Measurements from ENCODE around the gene L3MBTL3.
"Not testable (repeated sequence)": the region's sequence is repeated elsewhere in the genome, so short reads cannot be mapped to it uniquely, and the experiment has no call there.

Gene L3MBTL3

DNA sequence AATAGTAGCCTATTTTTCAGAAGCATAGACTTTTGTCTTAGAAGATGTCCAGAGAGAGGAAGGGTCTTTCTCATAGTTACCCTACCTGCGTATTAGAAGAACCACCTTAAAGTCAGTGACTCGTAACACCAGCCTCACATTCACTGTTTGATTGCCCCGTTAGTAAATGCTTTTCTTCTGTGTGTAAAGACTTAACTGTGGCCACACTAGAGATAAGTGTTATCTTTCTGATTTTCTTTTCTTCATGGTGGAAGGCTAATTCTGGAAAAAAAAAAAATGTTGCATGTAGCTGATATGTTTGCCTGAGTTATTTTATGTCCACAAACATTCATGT is 120.5 kb downstream of the L3MBTL3 start:
- DNase-seq (ENCODE audit: low spot score): no peak

DNA sequence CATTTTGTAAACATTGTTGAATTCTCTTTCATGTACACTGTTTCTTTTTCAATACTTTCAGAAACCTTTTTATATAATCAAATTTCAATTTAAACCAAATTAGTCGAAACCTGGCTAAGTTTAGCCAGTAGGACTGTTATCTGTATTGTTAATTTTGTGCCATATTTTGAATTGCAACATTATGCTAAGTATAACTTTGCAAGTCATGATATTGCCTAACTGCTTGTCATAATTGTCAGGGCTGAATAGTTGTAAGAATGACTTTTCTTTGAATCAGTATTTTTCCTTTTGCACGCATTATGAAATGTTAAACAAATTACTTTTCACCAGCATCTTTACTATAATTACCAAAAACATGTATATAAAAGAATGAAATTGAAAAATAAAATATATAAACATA is 121.7 kb downstream of the L3MBTL3 start:
- no peak for DNase-seq (ENCODE audit: low spot score)

DNA sequence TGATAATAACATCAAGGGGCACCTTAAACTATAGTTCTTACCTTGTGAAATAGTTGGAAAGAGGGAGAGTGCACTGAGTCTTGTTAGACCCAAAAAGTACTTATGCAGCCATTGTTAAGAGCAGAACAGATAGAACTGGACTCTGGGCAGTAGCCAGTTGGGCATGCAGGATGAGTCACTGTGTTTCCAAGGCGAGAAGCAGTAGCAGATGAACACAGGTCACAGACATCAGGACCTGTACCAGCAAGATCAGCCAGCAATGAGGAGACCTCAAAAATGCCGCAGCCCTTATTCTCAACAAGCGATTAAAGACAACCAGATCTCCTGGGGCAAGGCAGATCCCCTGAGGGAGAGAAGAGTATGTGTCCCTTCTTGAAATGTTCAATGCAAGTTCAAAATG is 125.3 kb downstream of the L3MBTL3 start:
- DNase-seq (ENCODE audit: low spot score): no peak

DNA sequence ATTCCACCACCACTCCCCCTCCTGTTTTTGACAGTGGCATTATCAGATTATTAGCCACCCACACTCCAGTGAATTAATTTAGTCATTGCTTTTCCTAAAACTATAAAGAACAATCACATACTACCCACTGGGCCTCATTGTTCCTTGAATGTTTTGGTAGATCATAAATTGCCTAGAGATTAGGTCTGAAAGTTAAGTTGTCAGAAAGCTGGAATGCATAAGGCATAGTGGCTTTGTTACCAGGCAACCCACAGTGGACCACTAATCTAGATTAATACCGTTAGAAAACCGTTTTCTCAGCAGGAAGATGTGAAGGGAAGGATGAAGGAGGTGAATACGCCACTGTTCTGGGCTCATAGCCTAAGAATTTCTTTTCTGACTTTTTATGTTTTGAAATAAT is 128.7 kb downstream of the L3MBTL3 start:
- DNase-seq (ENCODE audit: low spot score): no peak

DNA sequence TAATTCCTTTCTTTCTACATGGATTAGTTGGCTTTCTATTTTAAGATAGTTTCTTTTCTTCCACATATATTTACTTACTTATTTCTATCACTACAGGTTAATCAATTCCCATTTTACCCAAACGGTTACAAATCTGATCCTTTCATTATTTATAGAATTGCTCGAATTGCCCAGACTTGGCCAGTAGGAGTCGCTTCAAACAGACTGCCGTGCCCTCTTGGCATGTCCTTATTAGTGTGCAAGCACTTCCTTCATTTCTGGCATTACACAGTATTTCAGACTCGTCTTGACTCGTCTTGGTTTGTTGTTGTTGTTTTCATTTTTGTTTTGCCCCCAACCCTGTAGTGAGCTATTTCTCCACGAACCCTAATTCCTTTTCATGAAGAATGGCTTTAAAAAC is 129.8 kb downstream of the L3MBTL3 start:
- DNase-seq (ENCODE audit: low spot score): no peak

DNA sequence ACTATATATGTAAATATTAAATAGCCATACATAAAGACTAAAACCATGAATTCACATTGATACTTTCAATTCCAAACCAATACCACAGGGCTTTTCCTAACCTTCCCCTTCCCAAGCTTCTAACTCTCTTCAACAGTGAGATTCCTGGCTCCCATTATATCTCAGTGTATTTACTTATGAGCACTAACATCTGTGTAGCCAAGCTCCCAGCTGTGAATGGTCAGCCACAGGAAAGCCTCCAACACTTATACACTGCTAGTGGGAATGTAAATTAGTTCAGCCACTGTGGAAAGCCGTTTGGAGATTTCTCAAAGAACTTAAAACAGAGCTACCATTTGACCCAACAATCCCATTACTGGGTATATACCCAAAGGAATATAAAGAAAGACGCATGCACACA is 130.6 kb downstream of the L3MBTL3 start:
- not testable (repeated sequence) for DNase-seq (ENCODE audit: low spot score)

DNA sequence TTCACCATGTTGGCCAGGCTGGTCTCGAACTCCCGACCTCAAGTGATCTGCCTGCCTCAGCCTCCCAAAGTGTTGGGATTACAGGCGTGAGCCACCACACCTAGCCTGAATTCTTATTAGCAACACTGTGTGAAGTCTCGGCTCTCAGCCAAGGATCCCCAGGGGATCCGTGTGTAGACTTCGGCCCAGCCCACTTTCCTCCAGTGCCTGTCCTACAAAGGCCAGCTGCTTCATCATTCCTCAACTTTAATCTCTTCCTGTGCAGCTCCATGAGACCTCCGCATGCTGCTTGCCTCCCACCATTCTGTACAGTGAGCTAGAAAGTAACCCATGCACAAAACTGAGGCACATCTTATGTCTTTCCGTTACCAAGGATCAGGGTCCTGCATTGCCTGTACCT is 132.5 kb downstream of the L3MBTL3 start:
- DNase-seq (ENCODE audit: low spot score): no peak

DNA sequence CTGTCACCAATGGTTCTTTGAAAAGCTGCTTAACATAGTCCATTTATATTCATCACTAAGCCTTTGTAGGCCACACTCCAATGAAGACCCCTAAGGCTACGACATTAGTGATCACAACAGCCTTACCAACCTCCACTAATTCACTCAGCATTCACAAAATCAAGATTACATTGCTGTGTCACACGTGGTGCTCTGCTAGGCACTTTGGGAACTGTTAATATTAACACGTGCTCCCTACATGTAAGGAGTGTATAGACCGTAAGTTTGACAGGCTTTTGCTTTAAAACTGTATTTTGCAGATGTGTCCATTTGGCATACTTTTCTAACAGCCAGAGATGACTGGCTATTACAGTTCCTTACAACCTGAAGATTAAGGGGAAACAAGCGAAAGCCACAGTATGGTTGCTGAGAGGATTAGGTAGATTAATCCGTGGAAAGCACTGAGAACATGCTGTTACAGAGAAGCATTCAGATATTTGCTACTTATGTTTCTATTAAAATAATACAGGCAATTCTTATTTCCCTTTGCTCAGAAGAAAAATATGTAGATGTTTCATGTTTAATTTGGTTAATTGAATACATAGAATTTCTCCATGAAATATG is 134.6 kb downstream of the L3MBTL3 start:
- no peak for DNase-seq (ENCODE audit: low spot score)

DNA sequence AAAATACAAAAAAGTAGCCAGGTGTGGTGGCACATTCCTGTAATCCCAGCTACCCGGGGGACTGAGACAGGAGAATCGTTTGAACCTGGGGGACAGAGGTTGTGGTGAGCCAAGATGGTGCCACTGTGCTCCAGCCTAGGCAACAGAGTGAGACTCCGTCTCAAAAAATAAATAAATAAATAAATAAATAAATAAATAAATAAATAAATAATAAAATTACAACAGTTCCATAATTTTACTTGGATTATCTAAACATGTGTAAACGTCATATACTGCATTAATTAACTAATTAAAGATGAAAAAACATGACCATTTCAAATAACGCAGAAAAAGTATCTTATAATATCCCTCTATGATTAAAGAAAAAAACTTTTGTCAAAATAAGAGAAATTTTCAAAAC is 138.5 kb downstream of the L3MBTL3 start:
- no peak for DNase-seq (ENCODE audit: low spot score)

DNA sequence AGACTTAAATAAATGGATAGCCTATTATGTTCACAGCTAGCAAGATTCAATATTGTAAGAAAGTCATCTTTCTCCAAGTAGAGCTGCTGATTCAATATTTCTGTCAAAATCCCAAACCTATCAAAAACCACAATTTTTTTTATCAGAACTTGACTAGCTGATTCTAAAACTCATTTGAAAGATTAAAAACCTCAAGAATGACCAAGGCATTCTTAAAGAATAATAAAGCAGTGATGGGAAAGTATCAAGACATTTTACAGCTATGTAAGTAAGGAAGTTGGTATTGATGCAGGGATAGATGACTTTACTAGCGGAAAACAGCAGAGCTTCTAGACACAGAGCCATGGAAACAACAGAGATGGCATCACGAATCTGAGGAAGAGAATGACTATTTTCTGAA is 139.7 kb downstream of the L3MBTL3 start:
- DNase-seq (ENCODE audit: low spot score): no peak

DNA sequence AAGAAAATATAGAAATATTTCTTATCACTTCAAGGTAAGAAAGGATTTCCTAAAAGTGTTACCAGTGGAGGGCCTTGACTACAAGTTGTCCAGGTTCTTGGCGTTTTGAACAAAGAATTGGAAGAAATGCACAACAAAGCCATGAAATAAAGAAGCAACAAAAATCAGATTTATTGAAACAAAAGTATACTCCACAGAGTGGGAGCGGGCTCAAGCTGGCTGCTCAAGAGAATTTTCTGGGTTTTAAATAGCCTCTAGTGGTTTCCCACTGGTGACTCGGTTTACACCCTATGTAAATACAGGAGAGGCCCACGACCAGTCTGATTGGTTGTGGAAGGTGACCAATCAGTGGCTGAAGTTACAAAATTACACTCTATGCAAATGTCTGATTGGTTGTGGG is 140.2 kb downstream of the L3MBTL3 start:
- DNase-seq (ENCODE audit: low spot score): no peak

DNA sequence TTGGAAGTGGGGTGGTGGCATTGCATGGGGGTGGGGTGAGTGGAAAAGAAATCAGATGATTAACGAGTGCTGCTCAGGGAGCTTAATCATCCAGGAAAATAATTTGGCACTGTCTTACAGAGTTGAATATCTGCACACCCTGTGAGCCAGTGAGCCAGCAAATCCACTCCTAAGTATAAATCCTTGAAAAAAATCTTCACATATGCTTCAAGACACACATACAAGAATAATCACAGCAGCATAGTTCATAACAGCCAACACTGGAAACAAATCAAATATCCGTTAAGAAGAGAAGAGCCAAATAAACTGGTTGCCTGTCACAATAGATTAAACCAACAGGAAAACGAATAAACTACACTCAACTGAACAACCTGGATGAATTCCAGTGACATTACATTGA is 141.6 kb downstream of the L3MBTL3 start:
- no peak for DNase-seq (ENCODE audit: low spot score)

DNA sequence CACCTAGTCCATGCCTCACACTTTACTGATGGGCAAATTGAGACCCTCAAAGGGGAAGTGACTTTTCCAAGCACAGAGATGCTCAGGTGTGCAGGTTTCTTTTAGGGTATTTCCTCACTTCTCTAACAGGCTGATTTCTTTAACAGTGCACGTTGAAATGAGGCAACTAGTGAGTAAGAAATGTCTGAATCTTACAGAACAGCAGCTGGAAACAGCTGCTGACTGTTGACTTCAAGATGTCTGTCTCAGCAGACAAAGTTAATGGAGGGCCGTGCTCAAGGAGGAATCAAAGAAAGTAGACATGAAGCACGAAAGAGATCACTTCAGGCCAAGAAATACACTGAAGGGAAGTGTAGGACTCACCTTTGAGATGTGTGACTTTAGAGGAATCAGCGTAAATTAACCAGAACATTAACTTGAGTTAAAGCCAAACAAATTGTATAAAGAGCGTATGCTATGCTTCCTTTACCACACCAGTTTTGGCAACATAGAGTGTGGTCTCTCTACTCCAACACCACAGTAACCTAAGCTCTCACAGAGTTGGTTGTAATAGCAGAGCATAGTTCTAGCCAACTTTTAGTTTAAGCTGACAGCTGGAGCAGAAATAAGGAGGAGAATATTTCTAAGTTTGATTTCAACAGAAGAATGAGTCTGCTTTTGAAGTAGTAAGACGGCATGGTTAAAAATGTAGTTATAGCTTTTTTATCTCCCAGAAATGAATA is 143.5 kb downstream of the L3MBTL3 start:
- no peak for DNase-seq (ENCODE audit: low spot score)

DNA sequence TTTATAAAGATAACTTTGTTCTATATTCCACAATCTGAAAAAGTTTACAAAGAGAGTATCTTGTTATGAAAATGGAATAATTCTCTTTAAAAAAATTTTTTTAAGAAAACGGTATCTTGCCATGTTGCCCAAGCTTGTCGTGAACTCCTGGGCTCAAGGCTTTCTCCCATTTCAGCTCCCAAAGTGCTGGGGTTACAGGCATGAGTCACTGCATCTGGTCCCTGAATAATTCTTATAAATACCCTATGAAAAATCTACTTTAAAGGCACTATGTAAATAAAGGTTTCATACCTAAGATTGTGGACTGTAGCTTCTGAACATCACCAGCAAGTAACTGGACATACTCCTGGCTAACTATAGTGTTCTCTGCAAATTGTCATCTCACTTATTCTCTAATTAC is 144.0 kb downstream of the L3MBTL3 start:
- DNase-seq (ENCODE audit: low spot score): no peak

DNA sequence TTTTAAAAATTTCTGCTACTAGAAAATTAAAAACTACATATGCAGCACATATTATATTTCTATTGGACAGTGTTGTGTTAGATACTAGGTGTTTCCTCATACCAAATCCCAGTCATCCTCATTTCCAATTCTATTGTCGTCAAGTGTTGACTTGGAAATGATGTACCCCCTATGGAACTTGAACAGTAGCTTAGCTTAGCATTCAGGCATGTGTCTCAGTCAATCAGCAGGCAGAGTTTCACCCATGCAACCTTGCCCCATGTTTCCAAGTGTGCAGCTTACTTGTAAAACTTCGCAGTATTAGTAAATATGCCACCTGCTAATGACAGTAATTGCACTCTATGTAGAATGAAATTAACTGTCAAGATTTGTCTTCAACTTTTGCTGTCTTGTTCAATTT is 144.9 kb downstream of the L3MBTL3 start:
- no peak for DNase-seq (ENCODE audit: low spot score)

DNA sequence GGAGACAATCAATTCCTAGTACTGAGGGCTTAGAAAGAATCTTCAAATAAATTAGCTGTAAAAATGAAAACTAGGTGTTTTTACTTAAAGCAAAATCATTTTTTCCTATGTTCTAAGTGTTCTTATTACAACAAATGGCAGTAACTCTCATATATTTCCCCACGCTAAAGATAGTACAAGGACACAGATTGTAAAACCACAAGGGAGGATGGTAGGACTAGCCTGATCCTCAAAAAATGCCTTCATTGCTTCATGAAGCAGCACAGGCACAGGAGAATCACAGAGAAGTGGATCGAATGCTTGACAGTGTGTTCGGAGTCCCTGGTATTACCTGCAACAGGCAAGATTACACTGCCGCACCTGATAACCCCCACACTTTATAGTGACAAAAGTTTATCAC is 145.9 kb downstream of the L3MBTL3 start:
- DNase-seq (ENCODE audit: low spot score): no peak

DNA sequence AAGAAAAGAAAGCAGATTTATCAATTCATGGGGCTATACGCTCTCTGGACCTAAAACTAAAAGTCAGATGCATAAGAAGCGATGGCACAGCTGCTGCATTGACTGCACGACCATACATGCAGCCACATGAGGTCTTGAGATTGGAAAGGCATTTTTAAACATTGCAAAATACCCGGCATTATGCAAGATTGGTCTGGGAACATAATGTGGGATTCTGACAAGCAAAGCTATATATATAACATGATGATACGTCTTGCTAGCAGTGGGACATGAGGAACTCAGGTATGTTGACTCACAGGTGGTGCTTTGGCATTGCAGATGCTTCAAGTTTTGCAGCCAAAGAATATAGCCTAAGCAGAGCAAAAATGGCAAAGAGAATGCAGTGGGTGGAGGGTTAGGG is 149.3 kb downstream of the L3MBTL3 start:
- no peak for DNase-seq (ENCODE audit: low spot score)

DNA sequence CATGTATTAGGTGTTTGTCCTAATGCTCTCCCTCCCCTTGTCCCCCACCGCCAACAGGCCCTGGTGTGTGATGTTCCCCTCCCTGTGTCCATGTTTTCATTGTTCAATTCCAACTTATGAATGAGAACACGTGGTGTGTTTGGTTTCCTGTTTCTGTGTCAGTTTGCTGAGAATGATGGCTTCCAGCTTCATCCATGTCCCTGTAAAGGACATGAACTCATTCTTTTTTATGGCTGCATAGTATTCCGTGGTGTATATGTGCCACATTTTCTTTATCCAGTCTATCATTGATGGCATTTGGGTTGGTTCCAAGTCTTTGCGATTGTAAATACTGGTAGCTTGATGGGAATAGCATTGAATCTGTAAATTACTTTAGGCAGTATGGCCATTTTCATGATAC is 151.8 kb downstream of the L3MBTL3 start:
- DNase-seq (ENCODE audit: low spot score): not testable (repeated sequence)

DNA sequence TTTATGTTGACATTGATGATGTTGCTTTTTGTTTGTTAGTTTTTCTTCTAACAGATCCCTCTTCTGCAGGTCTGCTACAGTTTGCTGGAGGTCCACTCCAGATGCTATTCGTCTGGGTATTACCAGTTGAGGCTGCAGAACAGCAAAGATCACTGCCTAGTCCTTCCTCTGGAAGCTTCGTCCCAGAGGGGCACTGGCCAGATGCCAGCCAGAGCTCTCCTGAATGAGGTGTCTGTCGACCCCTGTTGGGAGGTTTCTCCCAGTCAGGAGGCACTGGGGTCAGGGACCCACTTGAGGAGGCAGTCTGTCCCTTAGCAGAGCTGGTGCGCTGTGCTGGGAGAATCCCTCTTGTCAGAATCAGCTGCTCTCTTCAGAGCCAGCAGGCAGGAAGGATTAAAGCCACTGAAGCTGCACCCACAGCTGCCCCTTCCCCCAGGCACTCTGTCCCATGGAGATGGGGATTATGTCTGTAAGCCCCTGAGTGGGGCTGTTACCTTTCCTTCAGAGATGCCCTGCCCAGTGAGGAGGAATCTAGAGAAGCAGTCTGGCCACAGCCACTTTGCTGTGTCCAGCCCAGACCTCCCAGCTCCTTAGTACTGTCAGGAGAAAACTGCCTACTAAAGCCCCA is 155.1 kb downstream of the L3MBTL3 start:
- DNase-seq (ENCODE audit: low spot score): not testable (repeated sequence)

DNA sequence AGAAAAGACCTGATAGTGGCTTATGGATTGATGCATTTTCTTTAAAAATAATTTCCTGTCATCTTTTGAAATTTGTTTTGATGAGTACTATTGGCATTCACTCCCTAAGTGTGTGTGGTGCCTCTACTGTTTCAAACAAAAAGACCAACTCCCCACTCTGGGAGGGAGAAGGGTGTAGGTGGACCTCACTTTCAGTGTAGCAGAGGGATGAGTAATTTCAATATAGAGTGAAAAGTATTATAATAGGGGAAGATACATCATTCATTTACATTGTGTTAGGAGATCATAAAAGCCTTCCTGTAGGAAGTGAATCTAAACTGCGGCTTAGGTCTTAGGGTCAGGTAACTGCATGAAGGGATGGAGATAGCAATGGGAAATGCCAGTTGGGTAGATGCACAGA is 158.0 kb downstream of the L3MBTL3 start:
- no peak for DNase-seq (ENCODE audit: low spot score)

DNA sequence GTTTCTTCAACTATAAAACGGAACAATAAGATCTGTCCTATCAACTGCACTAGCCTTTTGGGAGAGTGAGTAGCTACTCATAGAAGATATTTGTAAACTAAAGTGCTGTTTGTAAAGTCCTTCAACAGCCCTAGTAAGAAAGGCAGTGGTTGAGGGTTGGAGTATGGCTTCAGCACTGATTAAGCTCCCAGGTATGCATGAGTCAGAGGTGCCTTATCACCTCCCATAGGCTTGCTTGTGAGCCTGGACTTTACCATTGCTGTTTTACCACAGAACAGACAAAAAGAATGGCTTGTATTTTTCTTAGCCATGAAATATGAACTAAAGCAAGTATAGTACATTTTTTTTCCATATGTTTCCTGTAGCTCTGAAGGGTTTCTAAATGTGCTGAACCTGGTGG is 160.3 kb downstream of the L3MBTL3 start:
- DNase-seq (ENCODE audit: low spot score): peak; percentile 83

DNA sequence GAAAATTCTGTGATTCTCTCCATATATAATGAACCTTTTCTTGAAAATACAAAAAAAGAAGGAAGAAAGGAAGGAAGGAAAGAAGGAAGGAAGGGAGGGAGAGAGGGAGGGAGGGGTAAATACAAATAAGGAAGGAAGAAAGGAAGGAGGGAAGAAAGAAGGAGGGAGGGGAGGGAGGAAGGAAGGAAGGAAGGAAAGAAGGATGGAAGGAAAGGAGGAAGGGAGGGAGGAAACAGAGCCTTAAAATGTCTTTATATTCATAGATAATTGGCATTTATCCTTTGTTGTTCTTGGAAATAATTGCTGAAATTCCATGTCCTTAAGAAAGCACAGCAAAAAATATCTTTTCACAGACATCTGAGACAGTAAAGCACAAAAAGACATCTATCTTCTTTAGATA is 164.1 kb downstream of the L3MBTL3 start:
- no peak for DNase-seq (ENCODE audit: low spot score)

DNA sequence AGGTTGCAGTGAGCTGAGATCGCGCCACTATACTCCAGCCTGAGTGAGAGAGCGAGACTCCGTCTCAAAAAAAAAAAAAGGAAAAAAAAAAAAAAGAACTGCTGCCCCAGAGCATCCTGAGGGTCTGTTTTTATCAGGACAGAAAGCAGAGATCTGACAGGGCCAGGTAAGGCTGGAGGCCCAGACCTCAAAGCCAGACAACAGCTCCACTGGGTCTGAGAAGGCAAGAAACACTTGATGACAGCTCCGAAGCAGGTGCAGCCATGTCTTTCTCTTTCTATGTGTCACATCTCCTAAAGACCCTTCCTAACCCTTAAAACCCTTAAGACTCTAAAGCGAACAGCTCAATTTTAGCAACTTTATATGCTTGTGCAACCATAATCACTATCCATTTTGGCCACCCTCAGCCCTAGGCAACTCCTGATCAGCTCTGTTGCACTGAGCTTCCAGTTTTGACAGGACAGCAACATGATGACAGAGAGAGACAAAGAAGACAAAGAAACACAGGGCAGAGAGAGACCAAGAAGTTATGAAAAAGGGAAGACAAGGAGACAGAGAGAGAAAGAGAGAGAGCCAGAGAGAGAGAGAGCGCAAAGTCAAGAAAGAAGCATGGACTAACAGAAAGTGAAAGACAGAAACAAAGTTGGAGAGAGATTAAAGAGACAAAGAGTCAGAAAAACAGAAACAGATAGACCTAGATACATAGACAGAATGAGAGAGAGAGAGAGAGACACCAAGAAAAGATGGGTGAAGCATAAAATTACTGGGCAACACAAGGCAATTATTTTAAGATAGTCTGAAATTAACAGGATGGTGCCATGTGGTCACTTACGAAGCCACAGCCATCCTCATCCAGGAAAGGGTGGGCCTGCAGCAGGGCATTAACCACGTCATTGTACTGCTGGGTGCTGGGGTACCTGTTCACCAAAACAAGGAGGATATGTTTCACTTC is 165.2 kb downstream of the L3MBTL3 start:
- no peak for DNase-seq (ENCODE audit: low spot score)
